WERI-Rb-1 (cell line): ENCODE measurements around the gene DBI.
A peak's percentile ranks its signal among the peaks of the same experiment; 100 is the strongest.

Source experiments
- DNase-seq: peaks from one replicate; pipeline ENCODE4 v3.0.0-alpha.2; 2020
- H3K27ac ChIP-seq: fragments of 250-450 bp; sonication (Bioruptor Pico); 2 replicates; pipeline ENCODE4 v1.5.1; 2020; ENCODE audit warnings: mild to moderate bottlenecking, moderate library complexity
- H3K27me3 ChIP-seq: fragments of 250-450 bp; sonication (Bioruptor Pico); 2 replicates; pipeline ENCODE4 v1.5.1; 2021; ENCODE audit warnings: mild to moderate bottlenecking, low read depth, moderate library complexity; ENCODE audit not compliant: insufficient read depth, severe bottlenecking
- H3K36me3 ChIP-seq: fragments of 250-450 bp; sonication (Bioruptor Pico); 2 replicates; pipeline ENCODE4 v1.5.1; 2020; ENCODE audit warnings: mild to moderate bottlenecking, moderate library complexity
- H3K4me3 ChIP-seq: 2 replicates; pipeline ENCODE4 v1.5.1; 2011; ENCODE audit warnings: low read depth, mild to moderate bottlenecking, control low read depth, low read length
- H3K9me3 ChIP-seq: fragments of 250-450 bp; sonication (Bioruptor Pico); 2 replicates; pipeline ENCODE4 v1.5.1; 2021; ENCODE audit warnings: mild to moderate bottlenecking, moderate library complexity; ENCODE audit not compliant: severe bottlenecking
- TF ChIP-seq, protein P1 (sequence below): IDR thresholded peaks from 2 replicates; pipeline ENCODE4 v1.5.1; 2011; ENCODE audit warnings: low read depth, mild to moderate bottlenecking, control low read depth, inconsistent platforms, low read length

DBI gene

DNA sequence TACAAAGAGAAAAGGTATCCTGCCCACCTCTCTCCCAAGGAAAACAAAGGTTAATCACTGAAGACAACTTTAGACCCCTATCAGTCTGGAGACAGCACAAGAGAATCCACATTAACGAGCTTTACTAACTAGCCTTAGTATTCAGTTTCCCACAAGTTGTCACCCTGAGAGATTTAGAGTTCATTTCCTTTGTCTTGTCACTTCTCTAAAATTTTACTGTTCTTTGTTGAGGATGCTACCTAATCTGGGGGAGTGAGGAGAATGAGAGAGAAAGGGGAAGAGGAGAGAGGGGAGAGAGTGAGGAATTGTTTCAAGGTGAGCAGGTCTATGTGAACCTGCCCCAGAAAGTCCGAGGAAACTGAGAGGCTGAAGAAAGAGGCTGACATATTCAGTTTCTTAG is 28.5 kb upstream of the DBI start:
- no peak for DNase-seq
- H3K9me3 ChIP-seq, result no peaks in the 10 kb centered on the region
- TF ChIP-seq, protein P1, sequence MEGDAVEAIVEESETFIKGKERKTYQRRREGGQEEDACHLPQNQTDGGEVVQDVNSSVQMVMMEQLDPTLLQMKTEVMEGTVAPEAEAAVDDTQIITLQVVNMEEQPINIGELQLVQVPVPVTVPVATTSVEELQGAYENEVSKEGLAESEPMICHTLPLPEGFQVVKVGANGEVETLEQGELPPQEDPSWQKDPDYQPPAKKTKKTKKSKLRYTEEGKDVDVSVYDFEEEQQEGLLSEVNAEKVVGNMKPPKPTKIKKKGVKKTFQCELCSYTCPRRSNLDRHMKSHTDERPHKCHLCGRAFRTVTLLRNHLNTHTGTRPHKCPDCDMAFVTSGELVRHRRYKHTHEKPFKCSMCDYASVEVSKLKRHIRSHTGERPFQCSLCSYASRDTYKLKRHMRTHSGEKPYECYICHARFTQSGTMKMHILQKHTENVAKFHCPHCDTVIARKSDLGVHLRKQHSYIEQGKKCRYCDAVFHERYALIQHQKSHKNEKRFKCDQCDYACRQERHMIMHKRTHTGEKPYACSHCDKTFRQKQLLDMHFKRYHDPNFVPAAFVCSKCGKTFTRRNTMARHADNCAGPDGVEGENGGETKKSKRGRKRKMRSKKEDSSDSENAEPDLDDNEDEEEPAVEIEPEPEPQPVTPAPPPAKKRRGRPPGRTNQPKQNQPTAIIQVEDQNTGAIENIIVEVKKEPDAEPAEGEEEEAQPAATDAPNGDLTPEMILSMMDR, result no peak
- H3K4me3 ChIP-seq, result no peak overlapping the region
- no peaks in the 10 kb centered on the region for H3K27me3 ChIP-seq
- H3K36me3 ChIP-seq, result no peaks in the 10 kb centered on the region
- H3K27ac ChIP-seq, result no peak overlapping the region

DNA sequence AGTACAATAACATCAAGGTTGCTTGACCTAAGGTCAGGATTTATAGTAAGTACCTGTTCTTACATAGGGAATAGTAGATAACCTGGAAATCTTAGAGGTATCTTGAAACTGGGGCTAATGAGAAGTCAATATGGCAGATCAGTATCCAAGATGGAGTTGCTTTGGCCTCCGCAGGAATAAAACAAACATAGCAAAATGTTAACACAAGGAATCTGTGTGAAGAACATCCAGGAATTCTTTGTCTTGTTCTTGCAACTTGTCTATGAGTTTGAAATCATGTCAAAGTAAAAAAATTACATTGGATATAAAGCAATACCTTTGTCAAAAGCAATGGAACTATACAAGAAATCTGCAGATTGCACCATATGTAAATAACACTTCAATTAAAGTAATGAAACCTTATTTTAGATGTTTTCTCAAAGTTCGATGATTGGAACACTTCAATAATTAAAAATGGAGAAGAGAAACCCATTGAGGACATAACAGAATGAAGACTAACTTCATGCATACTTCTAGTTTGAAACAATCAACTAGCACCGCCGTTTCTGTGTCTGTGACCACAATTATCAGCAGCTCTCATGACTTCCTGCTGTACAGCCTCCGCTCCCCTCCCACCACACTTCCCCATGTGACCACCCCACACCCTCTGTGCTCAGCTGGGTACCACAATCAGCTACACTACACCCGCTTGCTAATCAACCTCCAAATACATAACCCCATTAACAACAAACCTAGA is 27.8 kb upstream of the DBI start:
- DNase-seq, result no peak
- Histone ChIP-seq H3K4me3 (no peak overlapping the region), H3K36me3 (no peaks in the 10 kb centered on the region), H3K27ac (no peak overlapping the region), H3K27me3 (no peaks in the 10 kb centered on the region), H3K9me3 (no peaks in the 10 kb centered on the region)
- TF ChIP-seq, protein P1, result no peak

DNA sequence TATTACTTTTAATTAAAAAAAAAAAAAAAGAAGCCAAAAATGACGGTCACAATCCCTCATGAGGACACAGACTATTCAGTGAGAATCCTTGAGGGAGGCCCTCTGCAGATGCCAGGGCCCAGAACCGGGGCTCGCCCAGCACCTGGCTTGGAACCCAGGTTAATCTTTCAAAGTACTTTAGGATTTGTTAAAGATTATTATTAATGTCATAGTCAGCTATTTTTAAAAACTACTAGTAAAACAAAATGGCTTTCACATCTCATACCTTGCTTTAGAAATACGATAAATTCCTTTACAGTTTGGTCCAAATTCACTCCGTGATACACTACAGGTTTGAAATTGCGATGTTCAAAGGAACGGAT is 27.2 kb upstream of the DBI start:
- DNase-seq, result no peak
- H3K4me3 ChIP-seq, result no peak overlapping the region
- H3K36me3 ChIP-seq, result no peaks in the 10 kb centered on the region
- no peaks in the 10 kb centered on the region for H3K9me3 ChIP-seq
- H3K27me3 ChIP-seq, result no peaks in the 10 kb centered on the region
- H3K27ac ChIP-seq, result no peak overlapping the region
- TF ChIP-seq, protein P1, result no peak

DNA sequence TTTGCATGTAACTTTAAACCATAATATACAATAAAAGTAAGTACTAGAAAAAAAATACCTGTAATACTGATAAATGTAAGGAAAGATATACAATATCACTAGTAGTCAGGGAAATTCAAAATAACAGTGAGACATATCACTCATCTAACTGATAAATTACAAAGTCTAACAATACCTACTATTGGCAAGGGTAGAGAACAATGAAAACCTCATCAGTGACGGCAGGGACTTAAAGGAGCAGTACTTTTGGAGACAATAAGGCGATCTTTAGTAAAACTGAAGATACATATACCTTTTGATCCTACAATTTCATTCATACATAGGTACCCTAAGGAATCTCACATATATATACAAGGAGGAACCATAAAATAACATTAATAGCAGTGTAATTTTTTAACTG is 25.1 kb upstream of the DBI start:
- H3K9me3 ChIP-seq, result no peaks in the 10 kb centered on the region
- H3K27ac ChIP-seq, result no peak overlapping the region
- no peak overlapping the region for H3K4me3 ChIP-seq
- H3K27me3 ChIP-seq, result no peaks in the 10 kb centered on the region
- TF ChIP-seq, protein P1, result no peak
- no peak for DNase-seq
- H3K36me3 ChIP-seq, result no peaks in the 10 kb centered on the region

DNA sequence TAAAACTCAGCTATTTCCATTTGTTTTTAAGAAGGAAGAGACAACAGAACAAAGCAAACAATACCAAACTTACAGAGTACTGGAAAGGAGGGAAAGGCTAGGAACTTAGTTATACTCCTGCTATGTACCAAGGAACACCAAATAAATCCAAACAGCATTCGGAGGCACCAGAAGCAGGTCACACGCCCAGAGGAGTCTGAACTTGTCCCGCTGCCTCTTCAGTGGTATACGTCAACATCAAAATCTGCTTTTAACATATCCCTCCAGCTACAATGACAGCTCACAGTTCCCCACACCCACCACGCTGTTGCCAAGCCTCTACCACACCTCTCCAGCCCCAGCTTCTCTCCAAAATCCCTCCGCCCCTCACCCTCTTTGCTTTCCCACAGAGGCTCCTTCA is 17.5 kb upstream of the DBI start:
- no peaks in the 10 kb centered on the region for H3K27me3 ChIP-seq
- H3K4me3 ChIP-seq, result no peak overlapping the region
- TF ChIP-seq, protein P1, result no peak
- DNase-seq, result no peak
- H3K27ac ChIP-seq, result no peak overlapping the region
- H3K36me3 ChIP-seq, result no peaks in the 10 kb centered on the region
- no peaks in the 10 kb centered on the region for H3K9me3 ChIP-seq

DNA sequence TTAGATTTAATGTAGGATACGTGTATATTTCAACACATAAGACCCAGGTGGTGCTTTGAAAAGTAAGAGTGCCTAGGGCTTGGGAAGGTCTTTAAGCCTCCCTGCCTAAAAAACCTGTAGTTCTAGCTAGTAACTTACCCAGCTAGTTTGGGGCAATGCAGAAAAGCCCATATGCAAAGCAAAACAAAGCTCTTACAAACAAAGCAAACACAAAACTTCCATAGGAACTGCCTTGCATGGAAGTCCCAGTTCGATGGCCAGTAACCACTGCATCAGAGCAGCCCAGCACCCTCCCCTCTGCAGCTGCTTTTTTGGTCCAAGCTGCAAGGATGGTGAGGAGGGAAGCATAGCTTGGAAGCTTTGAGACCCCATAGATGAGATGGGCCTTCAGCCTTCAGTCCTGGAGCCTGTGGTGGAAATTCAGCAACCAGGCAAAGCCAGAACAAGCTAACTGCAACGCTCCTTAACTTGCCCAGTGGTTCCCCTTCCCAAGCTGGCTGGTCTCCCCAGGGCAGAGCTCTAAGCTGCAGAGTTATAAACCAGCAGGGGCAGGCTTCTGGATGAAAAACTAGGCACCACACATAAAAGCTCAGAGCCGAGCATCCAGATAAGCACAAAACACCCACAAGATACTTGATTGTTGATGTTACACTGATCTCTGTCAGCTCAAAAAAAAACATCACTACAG is 16.3 kb upstream of the DBI start:
- Histone ChIP-seq H3K27ac (no peak overlapping the region), H3K9me3 (no peaks in the 10 kb centered on the region), H3K36me3 (no peaks in the 10 kb centered on the region), H3K4me3 (no peak overlapping the region), H3K27me3 (no peaks in the 10 kb centered on the region)
- TF ChIP-seq, protein P1, result 0 out of 2 replicates have a peak, but pooled peaks have one; percentile 11
- DNase-seq, result no peak
